ENCODE data around the gene CERKL.

Gene CERKL

GRCh38 chr2:181585732-181586131 is 71.2 kb downstream of the CERKL start:
- no peak for TF ChIP-seq CTCF (IDR thresholded peaks at IDR 0.05; ENCODE audit: extremely low read depth, missing control alignments)
- DNase-seq (ENCODE audit: low spot score): no peak

DNA sequence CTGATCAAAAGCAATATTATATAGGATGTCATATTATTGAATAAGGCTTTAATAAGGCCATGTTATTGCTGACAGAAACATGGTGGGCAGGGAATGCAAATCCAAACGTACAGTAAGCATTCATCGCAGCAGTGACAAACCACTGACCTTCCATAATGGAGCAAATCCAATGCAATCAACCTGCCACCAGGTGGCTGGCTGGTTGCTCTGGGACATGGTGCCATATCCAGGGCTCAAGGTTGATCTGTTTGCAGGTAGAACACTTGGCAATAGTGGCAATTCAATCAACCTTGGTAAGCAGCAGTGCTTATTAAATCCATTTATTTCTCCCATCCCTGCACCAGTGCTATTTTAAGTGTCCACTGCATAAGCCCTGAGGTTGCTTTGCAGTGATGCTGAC is 75.4 kb downstream of the CERKL start:
- DNase-seq (ENCODE audit: low spot score): no peak
- TF ChIP-seq CTCF (IDR thresholded peaks at IDR 0.05; ENCODE audit: extremely low read depth, missing control alignments): no peak

DNA sequence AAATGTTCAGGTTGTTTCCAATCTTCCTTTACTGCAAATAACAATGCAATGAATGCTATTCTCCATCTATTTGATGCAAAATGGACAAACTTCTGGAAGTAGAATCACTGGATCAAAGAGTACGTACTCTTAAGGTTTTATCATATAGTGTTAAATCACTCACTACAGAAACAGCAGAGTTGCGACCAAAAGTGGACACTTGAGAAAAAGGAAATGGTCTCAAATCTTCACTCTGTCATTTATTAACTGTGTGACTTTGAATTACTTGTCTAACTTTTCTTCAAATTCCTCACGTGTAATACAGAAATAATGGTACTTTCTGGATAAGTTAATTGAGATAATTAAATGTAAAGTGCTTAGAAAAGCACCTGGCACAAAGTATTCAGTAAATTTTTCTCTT is 78.1 kb downstream of the CERKL start:
- TF ChIP-seq CTCF (IDR thresholded peaks at IDR 0.05; ENCODE audit: extremely low read depth, missing control alignments): no peak
- no peak for DNase-seq (ENCODE audit: low spot score)

- no peak for DNase-seq (ENCODE audit: low spot score)
- no peak for TF ChIP-seq CTCF (IDR thresholded peaks at IDR 0.05; ENCODE audit: extremely low read depth, missing control alignments)
These were observed 80.5 kb downstream of the CERKL start for GRCh38 chr2:181576431-181576830.

GRCh38 chr2:181575650-181576025 is 81.3 kb downstream of the CERKL start:
- no peak for DNase-seq (ENCODE audit: low spot score)
- no peak for TF ChIP-seq CTCF (IDR thresholded peaks at IDR 0.05; ENCODE audit: extremely low read depth, missing control alignments)

DNA sequence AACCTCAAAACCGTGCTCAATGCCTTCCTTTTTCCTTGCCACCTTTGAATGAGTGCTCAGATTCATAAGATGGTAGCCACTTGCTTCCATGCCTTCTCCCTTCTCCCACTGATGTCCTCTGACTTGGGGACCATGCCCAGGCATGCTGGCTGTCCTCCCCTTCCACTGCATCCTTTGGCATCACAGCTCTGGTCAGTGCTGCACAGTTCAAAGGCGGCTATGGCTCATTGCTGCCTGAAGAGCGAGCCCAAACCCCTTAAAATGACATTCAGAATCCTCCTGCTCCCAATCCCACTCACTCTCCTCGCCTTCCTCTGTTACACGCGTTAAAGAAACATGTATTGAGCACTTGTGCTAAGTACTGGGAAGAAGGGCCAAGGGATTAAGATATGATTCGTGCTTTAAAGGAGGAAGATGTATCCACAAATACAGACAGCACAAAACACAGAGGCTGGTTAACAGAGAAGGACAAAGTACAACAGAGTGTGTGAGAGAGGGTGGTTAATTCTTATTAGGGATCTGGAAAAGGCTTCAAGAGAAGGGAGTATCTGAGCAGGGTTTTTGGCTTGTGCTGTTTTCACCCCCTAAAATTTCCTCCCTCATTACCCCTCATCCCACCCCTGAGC is 81.8 kb downstream of the CERKL start:
- no peak for TF ChIP-seq CTCF (IDR thresholded peaks at IDR 0.05; ENCODE audit: extremely low read depth, missing control alignments)
- no peak for DNase-seq (ENCODE audit: low spot score)

DNA sequence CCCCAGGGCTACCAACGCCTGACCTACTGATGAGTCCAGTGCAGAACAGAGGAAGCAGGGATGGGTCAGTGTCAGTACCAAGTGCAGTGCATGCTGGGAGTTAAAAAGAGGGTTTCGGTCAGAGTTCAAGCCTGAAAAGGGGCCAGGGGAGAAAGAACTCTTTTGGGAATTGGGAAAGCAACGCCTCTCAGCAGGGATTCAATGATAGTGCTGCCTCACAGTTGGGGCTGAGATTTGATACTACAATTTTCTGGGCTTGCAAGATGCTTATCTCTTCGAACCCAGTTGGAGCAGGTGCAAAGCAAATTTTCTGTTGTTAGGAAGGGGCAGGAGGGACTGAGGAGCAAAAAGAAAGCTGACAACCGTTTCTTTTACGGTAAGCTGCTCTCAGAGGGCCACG is 82.6 kb downstream of the CERKL start:
- no peak for DNase-seq (ENCODE audit: low spot score)
- TF ChIP-seq CTCF (IDR thresholded peaks at IDR 0.05; ENCODE audit: extremely low read depth, missing control alignments): no peak
